H1 (cell line): ENCODE results near the gene IL1RAPL1. TPM values are rescaled to one million over a fixed set of nuclear protein-coding genes. Genes with fewer than 3 reads are reported as not detected.

ENCODE experiments used
- BACH1 ChIP-seq: IDR thresholded peaks from 2 replicates; pipeline ENCODE4 v1.6.1; 2012; ENCODE audit warnings: low read length, improper control_type of control experiment
- CHD7 ChIP-seq: fragments of 300-600 bp; sonication (generic); IDR thresholded peaks from 2 replicates; pipeline ENCODE4 v1.7.1; 2012; ENCODE audit warnings: low read length, moderate library complexity, mild to moderate bottlenecking, inconsistent platforms; ENCODE audit not compliant: insufficient replicate concordance
- GABPA ChIP-seq: IDR thresholded peaks from 2 replicates; pipeline ENCODE4 v1.6.1; 2011; ENCODE audit warnings: mild to moderate bottlenecking, low read length, moderate library complexity, borderline replicate concordance; ENCODE audit not compliant: insufficient read depth
- KDM5A ChIP-seq: fragments of 200-600 bp; IDR thresholded peaks from 2 replicates; pipeline ENCODE4 v1.7.1; 2012; ENCODE audit warnings: mild to moderate bottlenecking, low read length, inconsistent platforms, mixed read lengths
- SIN3A ChIP-seq, 2 experiments: IDR thresholded peaks in 1 of 2; conservative IDR thresholded peaks in 1 of 2; 2 replicates each; pipeline ENCODE4 v1.6.1; 2011 to 2012; ENCODE audit warnings: low read length in 2 of 2, improper control_type of control experiment in 1 of 2, low read depth in 1 of 2, mild to moderate bottlenecking in 1 of 2
- SP4 ChIP-seq: IDR thresholded peaks from 2 replicates; pipeline ENCODE4 v1.6.1; 2012; ENCODE audit warnings: low read length, inconsistent platforms
- polyA plus RNA-seq, 7 experiments: library from polyadenylated mRNA; depleted of rRNA in 3 of 7; stranded (reverse) in 5 of 7; unstranded in 2 of 7; fragments of >200 nt in 5 of 7; fragments of 200-250 nt in 2 of 7; gene quantifications; 1 replicate in 5 of 7; 2 replicates in 1 of 7; 4 replicates in 1 of 7; pipeline versions ENCODE4 v1.2.1 to v1.2.3, GENCODE V29; 2011 to 2013; ENCODE audit warnings: missing spikeins in 2 of 7, mixed read lengths in 2 of 7
- total RNA-seq: library from RNA; stranded (reverse); fragmentation: NEBNext Ultra II Directional; extraction: Animal tissue kit (Norgen Biotek cat#: 25700); gene quantifications from 2 replicates; pipeline ENCODE4 v1.2.1, GENCODE V29; 2021

The IL1RAPL1 gene
- total and polyA plus RNA-seq, 2 of the 8 experiments (the other 6 are each of a cell fraction or from before 2014, with no cell fraction given), result 0.11 to 0.35 TPM

GRCh38 chrX:29581223-29581622 lies 994.0 kb downstream of the IL1RAPL1 start (continued):
- no peak for TF ChIP-seq CHD7
- TF ChIP-seq SIN3A (conservative IDR thresholded peaks at IDR 0.05 in 1 of 2, IDR thresholded peaks at IDR 0.05 in 1 of 2; ENCODE audit: low read depth in 1 of 2, low read length in 2 of 2), result no peak
- TF ChIP-seq KDM5A, result no peak
- TF ChIP-seq SP4, result no peak
- TF ChIP-seq BACH1, result no peak
- TF ChIP-seq GABPA, result no peak
